K562 (cell line): ENCODE results near the gene NR6A1. TPM values are rescaled to one million over a fixed set of nuclear protein-coding genes. Genes with fewer than 3 reads are reported as not detected.

Experiments
- ATAC-seq: fragments of 200-7000 bp; cut with Tn5 transposase; 3 replicates; pipeline ENCODE4 v1.9.1; 2020; ENCODE audit warnings: moderate library complexity
- BruUV-seq: library from RNA; stranded (reverse); fragments of 400-500 nt; replicated peaks from 2 replicates; lab custom pipeline; 2021; lab: Mats Ljungman, UMichigan
- CTCF ChIA-PET: fragments of 300-600 bp; formaldehyde crosslinking; extraction: SDS; loops from one replicate; lab custom pipeline; 2021; ENCODE audit warnings: low intra/inter-chr PET ratio; lab: Yijun Ruan, JAX
- POLR2A ChIA-PET: fragments of 300-600, 350-650 bp; sonication (Branson Sonifier 250); formaldehyde crosslinking; extraction: SDS; loops from one replicate; lab custom pipeline; 2021; ENCODE audit warnings: antibody characterized with exemption, inconsistent platforms; lab: Yijun Ruan, JAX
- DNase-seq, 4 experiments: peaks; one replicate each; pipeline versions ENCODE4 v3.0.0 to v3.0.0-alpha.2; 2011 to 2018; ENCODE audit warnings: low spot score in 3 of 4, mixed read lengths in 3 of 4; ENCODE audit errors: extremely low read depth in 1 of 4
- FAIRE-seq: peaks from 2 replicates; lab custom pipeline; 2011; peaks lifted over from hg19 to GRCh38; lab: Jason Lieb, UNC
- H2AFZ ChIP-seq: 2 replicates; pipeline ENCODE4 v1.6.0; 2011; ENCODE audit warnings: low read depth, low read length, control low read depth, inconsistent platforms
- H3K27ac ChIP-seq: fragments of 200-600 bp; 3 replicates; pipeline ENCODE4 v1.8.0; 2011; ENCODE audit warnings: low read depth, mild to moderate bottlenecking, control low read depth, inconsistent platforms, low read length, moderate library complexity, mixed read lengths; ENCODE audit errors: extremely low read depth
- H3K27me3 ChIP-seq, 2 experiments: fragments of 300-600 bp in 1 of 2; 2 replicates in 1 of 2; 3 replicates in 1 of 2; pipeline versions ENCODE4 v1.6.0 to v1.8.0; 2011; ENCODE audit warnings: inconsistent platforms in 2 of 2, low read length in 2 of 2, mild to moderate bottlenecking in 1 of 2, mixed read lengths in 1 of 2, moderate library complexity in 1 of 2; ENCODE audit not compliant: control insufficient read depth in 2 of 2, insufficient read depth in 2 of 2
- H3K36me3 ChIP-seq: fragments of 300-600 bp; 3 replicates; pipeline ENCODE4 v1.8.0; 2011; ENCODE audit warnings: mild to moderate bottlenecking, low read length, inconsistent platforms; ENCODE audit not compliant: control insufficient read depth, insufficient read depth
- H3K4me1 ChIP-seq, 2 experiments: fragments of 200-600 bp in 1 of 2; replicated peaks in 1 of 2; 2 replicates in 1 of 2; 3 replicates in 1 of 2; pipeline versions ENCODE4 v1.5.1 to v1.8.0; 2011; ENCODE audit warnings: inconsistent platforms in 2 of 2, low read length in 2 of 2, mild to moderate bottlenecking in 1 of 2, mixed read lengths in 1 of 2, moderate library complexity in 1 of 2; ENCODE audit not compliant: control insufficient read depth in 2 of 2, insufficient read depth in 2 of 2
- H3K4me2 ChIP-seq: 2 replicates; pipeline ENCODE4 v1.6.1; 2011; ENCODE audit warnings: low read length, control low read depth, inconsistent platforms, mixed read lengths; ENCODE audit not compliant: insufficient read depth
- H3K4me3 ChIP-seq: fragments of 200-600 bp; sonication (generic), shearing (Covaris generic); 2 replicates; pipeline ENCODE4 v1.5.1; 2016; ENCODE audit warnings: control low read depth, inconsistent platforms
- H3K79me2 ChIP-seq: fragments of 200-600 bp; 3 replicates; pipeline ENCODE4 v1.8.0; 2011; ENCODE audit warnings: low read length, inconsistent platforms; ENCODE audit not compliant: control insufficient read depth, insufficient read depth
- H3K9ac ChIP-seq, 2 experiments: 2 replicates each; pipeline versions ENCODE4 v1.6.0 to v1.6.1; 2011; ENCODE audit warnings: low read depth in 2 of 2, low read length in 2 of 2, control low read depth in 1 of 2, inconsistent platforms in 1 of 2, mild to moderate bottlenecking in 1 of 2, mixed read lengths in 1 of 2; ENCODE audit not compliant: insufficient read depth in 1 of 2
- H3K9me1 ChIP-seq: one replicate; pipeline ENCODE4 v1.6.0; 2011; ENCODE audit warnings: inconsistent platforms, mild to moderate bottlenecking, low read length, moderate library complexity; ENCODE audit not compliant: control insufficient read depth, insufficient read depth
- H3K9me3 ChIP-seq: replicated peaks from 2 replicates; pipeline ENCODE4 v1.5.1; 2011; ENCODE audit warnings: low read depth, low read length, inconsistent platforms; ENCODE audit not compliant: control insufficient read depth, insufficient read depth
- H4K20me1 ChIP-seq: replicated peaks from 2 replicates; pipeline ENCODE4 v1.6.1; 2011; ENCODE audit warnings: low read length, inconsistent platforms, mixed read lengths; ENCODE audit not compliant: control insufficient read depth, insufficient read depth
- ARID2 ChIP-seq: fragments of 450-650 bp; IDR thresholded peaks from 2 replicates; pipeline ENCODE4 v1.6.1; 2017; ENCODE audit warnings: antibody characterized with exemption, mild to moderate bottlenecking
- CREB5 ChIP-seq: fragments of 250-450 bp; sonication (Bioruptor Pico); IDR thresholded peaks from 2 replicates; pipeline ENCODE4 v1.5.0; 2020; ENCODE audit warnings: mild to moderate bottlenecking
- DPF2 ChIP-seq: fragments of 450-650 bp; IDR thresholded peaks from 2 replicates; pipeline ENCODE4 v1.6.1; 2016
- E2F5 ChIP-seq: sonication (generic); formaldehyde crosslinking; IDR thresholded peaks from 2 replicates; pipeline ENCODE4 v1.8.0; 2022; ENCODE audit warnings: mild to moderate bottlenecking, missing genetic modification reagents
- HMGN3 ChIP-seq: IDR thresholded peaks from 2 replicates; pipeline ENCODE4 v1.6.1; 2011; ENCODE audit warnings: borderline replicate concordance, low read depth, mild to moderate bottlenecking, mixed read lengths, low read length; ENCODE audit not compliant: insufficient read length; ENCODE audit errors: extremely low read depth
- MBD2 ChIP-seq: sonication (generic); IDR thresholded peaks from 2 replicates; pipeline ENCODE4 v1.6.1; 2016; ENCODE audit warnings: low read depth, borderline replicate concordance
- MCM5 ChIP-seq: fragments of 450-650 bp; IDR thresholded peaks from 2 replicates; pipeline ENCODE4 v1.6.1; 2016; ENCODE audit warnings: low read depth
- NCOA2 ChIP-seq, 2 experiments: fragments of 450-650 bp; IDR thresholded peaks; 2 replicates each; pipeline ENCODE4 v1.6.1; 2018; ENCODE audit warnings: mild to moderate bottlenecking in 2 of 2, moderate library complexity in 1 of 2; ENCODE audit not compliant: partially characterized antibody in 2 of 2
- RNF219 ChIP-seq: fragments of 250-450 bp; sonication (Bioruptor Pico); IDR thresholded peaks from 2 replicates; pipeline ENCODE4 v1.5.0; 2022; ENCODE audit warnings: mild to moderate bottlenecking
- SNIP1 ChIP-seq: fragments of 450-650 bp; IDR thresholded peaks from 2 replicates; pipeline ENCODE4 v1.7.1; 2017; ENCODE audit warnings: low read depth, mild to moderate bottlenecking
- YY1 ChIP-seq, 3 experiments: IDR thresholded peaks; 2 replicates each; pipeline ENCODE4 v1.6.1; 2011; ENCODE audit warnings: low read length in 2 of 3, mild to moderate bottlenecking in 2 of 3, moderate library complexity in 2 of 3, borderline replicate concordance in 1 of 3, control low read depth in 1 of 3, low read depth in 1 of 3; ENCODE audit not compliant: insufficient read depth in 3 of 3, insufficient replicate concordance in 2 of 3, control insufficient read depth in 1 of 3, insufficient read length in 1 of 3; ENCODE audit errors: extremely low read depth in 1 of 3
- ZNF212 ChIP-seq: fragments of 450-650 bp; formaldehyde crosslinking; IDR thresholded peaks from 2 replicates; pipeline ENCODE4 v1.4.0; 2020; ENCODE audit warnings: mild to moderate bottlenecking
- WGBS: fragments of 100-300 bp; shearing (Covaris generic); methylation state at CpG from one replicate; pipeline ENCODE4 v1.1.6; 2016; ENCODE audit warnings: low coverage, mixed read lengths; ENCODE audit not compliant: insufficient coverage; ENCODE audit errors: missing lambda C conversion rate; 5-methylcytosine and 5-hydroxymethylcytosine counted together
- in situ Hi-C: fragments of 300-500 bp; cut with MboI; formaldehyde crosslinking; loops from 4 replicates; pipeline ENCODE4 v1.15.0; 2018; ENCODE audit warnings: inconsistent platforms, mixed read lengths
- intact Hi-C: fragments of 100-400 bp; cut with micrococcal nuclease; formaldehyde crosslinking; loops from 2 replicates; pipeline ENCODE4 v1.14.2; 2022
- polyA plus RNA-seq, 8 experiments: library from polyadenylated mRNA; depleted of rRNA in 4 of 8; stranded (reverse) in 5 of 8; unstranded in 3 of 8; fragments of >200 nt; fragmentation: Nextera tagmentation in 2 of 8; fragmentation: Illumina TruSeq in 1 of 8; extraction: Ambion mirVana in 2 of 8; extraction: Trizol in 1 of 8; gene quantifications; 2 replicates each; pipeline versions ENCODE4 v1.2.1 to v1.2.3, GENCODE V29; 2011 to 2014; ENCODE audit warnings: inconsistent platforms in 1 of 8, missing spikeins in 1 of 8
- total RNA-seq, 7 experiments: library from RNA; depleted of rRNA in 6 of 7; stranded (reverse); fragments of >200 nt in 6 of 7; fragmentation: Illumina TruSeq in 2 of 7; extraction: Trizol in 2 of 7; gene quantifications; 2 replicates each; pipeline versions ENCODE4 v1.2.1 to v1.2.3, GENCODE V29; 2011 to 2021; ENCODE audit warnings: low replicate concordance in 1 of 7
- TF ChIP-seq, protein P1 (sequence below), 2 experiments: IDR thresholded peaks; 2 replicates each; pipeline ENCODE4 v1.6.1; 2011; ENCODE audit warnings: borderline replicate concordance in 1 of 2, control low read depth in 1 of 2, low read depth in 1 of 2, low read length in 1 of 2, mild to moderate bottlenecking in 1 of 2, mixed read lengths in 1 of 2, moderate library complexity in 1 of 2; ENCODE audit not compliant: insufficient read depth in 1 of 2, insufficient read length in 1 of 2, poor library complexity in 1 of 2, severe bottlenecking in 1 of 2; ENCODE audit errors: extremely low read depth in 1 of 2

The NR6A1 gene
- total and polyA plus RNA-seq, 9 of the 15 experiments (the other 6 are each of a cell fraction or from before 2014, with no cell fraction given): 9.7 to 55.4 (median 28.3) TPM

GRCh38 chr9:124795881-124796431 lies 24.8 kb upstream of the NR6A1 start:
- DNase-seq (no peak), ATAC-seq (no peak), FAIRE-seq (no peak)
- in situ Hi-C loops: loop anchor here (10.0 kb wide), 1 partner anchor 49 kb away; no protein-coding TSS in a partner anchor
- intact Hi-C loops: loop anchor here (1.0 kb wide), 1 partner anchor 56 kb away; no protein-coding TSS in a partner anchor
- no peak overlapping the region for H3K4me2 ChIP-seq
- H3K27me3 ChIP-seq: peaks cover 4 to 26% of the 10 kb centered on the region in 2 experiments; a peak in 3 of 5 replicates
- CTCF ChIA-PET: interaction anchor here (0.6 to 3.1 kb wide), 4 partner anchors 57 to 578 kb away, joined by 3 to 25 read pairs (median 4); partner anchors contain the start of gene WDR38
- H3K36me3 ChIP-seq: no peaks in the 10 kb centered on the region
- no peak overlapping the region for H3K27ac ChIP-seq
- H3K9ac ChIP-seq: peak overlapping the region in 1 of 2 experiments; percentile 1; a peak in 1 of 4 replicates
- no peaks in the 10 kb centered on the region for H3K9me1 ChIP-seq
- H3K79me2 ChIP-seq: no peaks in the 10 kb centered on the region
- POLR2A ChIA-PET: interaction anchor here (0.6 to 1.3 kb wide), 4 partner anchors 9 to 61 kb away, joined by 3 to 5 read pairs (median 4); no protein-coding TSS in a partner anchor
- H3K4me3 ChIP-seq: no peak overlapping the region
- no peaks in the 10 kb centered on the region for H3K9me3 ChIP-seq
- no peaks in the 10 kb centered on the region for H4K20me1 ChIP-seq
- 32% methylated on average over 7 of the region's 9 CpGs for WGBS
- no peak overlapping the region for H2AFZ ChIP-seq
- BruUV-seq: no TSS peak
- H3K4me1 ChIP-seq: peaks cover 2 to 20% of the 10 kb centered on the region in 2 experiments; a peak in 2 of 5 replicates
- TF ChIP-seq HMGN3: no peak
- TF ChIP-seq E2F5 (CRISPR knock-in tag): no peak
- no peak for TF ChIP-seq MBD2
- TF ChIP-seq CREB5 (CRISPR knock-in tag): no peak
- TF ChIP-seq SNIP1: no peak
- TF ChIP-seq YY1 (IDR thresholded peaks at IDR 0.05; ENCODE audit: borderline replicate concordance in 1 of 3, control insufficient read depth in 1 of 3, extremely low read depth in 1 of 3, insufficient read depth in 3 of 3, insufficient read length in 1 of 3, insufficient replicate concordance in 2 of 3, low read depth in 1 of 3, low read length in 2 of 3): no peak
- TF ChIP-seq, protein P1, sequence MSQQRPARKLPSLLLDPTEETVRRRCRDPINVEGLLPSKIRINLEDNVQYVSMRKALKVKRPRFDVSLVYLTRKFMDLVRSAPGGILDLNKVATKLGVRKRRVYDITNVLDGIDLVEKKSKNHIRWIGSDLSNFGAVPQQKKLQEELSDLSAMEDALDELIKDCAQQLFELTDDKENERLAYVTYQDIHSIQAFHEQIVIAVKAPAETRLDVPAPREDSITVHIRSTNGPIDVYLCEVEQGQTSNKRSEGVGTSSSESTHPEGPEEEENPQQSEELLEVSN (IDR thresholded peaks at IDR 0.05; ENCODE audit: borderline replicate concordance in 1 of 2, extremely low read depth in 1 of 2, insufficient read depth in 1 of 2, insufficient read length in 1 of 2, low read depth in 1 of 2, low read length in 1 of 2, poor library complexity in 1 of 2, severe bottlenecking in 1 of 2): no peak
- TF ChIP-seq RNF219: no peak
- TF ChIP-seq DPF2: no peak
- no peak for TF ChIP-seq ZNF212
- TF ChIP-seq MCM5: no peak
- TF ChIP-seq NCOA2 (IDR thresholded peaks at IDR 0.05; ENCODE audit: partially characterized antibody in 2 of 2): no peak
- TF ChIP-seq ARID2: no peak
